Colonic mucosa (tissue), 4 donors: ENCODE measurements around the gene TIGD7. TPM values are rescaled to one million over a fixed set of nuclear protein-coding genes. Genes with fewer than 3 reads are reported as not detected.

Experiments used
- DNase-seq: peaks from one replicate; pipeline ENCODE4 v3.0.0-alpha.2; 2020
- H3K27ac ChIP-seq: fragments of 200-600 bp; one replicate; pipeline ENCODE4 v1.8.0; 2021
- H3K27me3 ChIP-seq: fragments of 200-600 bp; one replicate; pipeline ENCODE4 v1.8.0; 2021
- H3K36me3 ChIP-seq: fragments of 200-600 bp; one replicate; pipeline ENCODE4 v1.8.0; 2021
- H3K4me1 ChIP-seq: fragments of 200-600 bp; one replicate; pipeline ENCODE4 v1.8.0; 2021; ENCODE audit warnings: mild to moderate bottlenecking
- H3K4me3 ChIP-seq: fragments of 200-600 bp; one replicate; pipeline ENCODE4 v1.8.0; 2021
- H3K9ac ChIP-seq, 2 donors: one replicate each; pipeline ENCODE4 v1.7.0; 2013; ENCODE audit warnings: control low read depth in 2 of 2, low read depth in 2 of 2, low read length in 2 of 2
- H3K9me3 ChIP-seq: fragments of 200-600 bp; one replicate; pipeline ENCODE4 v1.8.0; 2021
- intact Hi-C: fragments of 100-400 bp; cut with DNase I; formaldehyde crosslinking; loops from one replicate; pipeline ENCODE4 v1.14.1; 2022
- total RNA-seq, 2 donors: library from RNA; stranded (reverse); fragmentation: NEBNext Ultra II Directional in 1 of 2; extraction: Animal tissue kit (Norgen Biotek cat#: 25700) in 1 of 2; gene quantifications; one replicate each; pipeline ENCODE4 v1.2.1, GENCODE V29; 2021
- TF ChIP-seq, protein P1 (sequence below): fragments of 200-600 bp; IDR thresholded peaks from one replicate; pipeline ENCODE4 v1.8.0; 2022; ENCODE audit warnings: antibody characterized with exemption, mild to moderate bottlenecking
- donor health status: healthy.
- donor health status: DM: no; HTN: no; CAD: no.
- donor health status: DM: no; HTN: no; CAD: no.

Gene TIGD7
- total RNA-seq, 2 donors from 2014 or later, result 2.1 to 3.1 TPM

DNA sequence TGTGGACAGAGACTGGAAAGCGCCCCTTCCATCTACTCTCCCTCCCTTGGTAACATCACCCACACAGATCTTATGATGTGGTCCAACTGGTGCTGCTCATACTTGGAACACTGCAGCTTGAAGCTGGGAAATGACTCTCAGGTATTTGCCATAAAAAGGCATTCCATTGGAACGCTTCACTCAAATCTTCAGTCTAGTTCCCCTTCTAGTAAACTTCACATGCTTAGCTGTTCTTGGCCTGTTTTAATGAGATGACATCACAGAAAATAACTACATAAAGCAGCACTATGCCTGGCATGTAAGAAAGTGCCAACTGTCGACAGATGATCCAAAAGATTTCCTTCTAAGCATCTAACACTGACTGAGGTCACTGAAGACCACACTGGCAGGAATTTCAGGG is 12.6 kb downstream of the TIGD7 start:
- no peak for DNase-seq
- intact Hi-C loops, result no loop called here
- no peaks in the 10 kb centered on the region for H3K27me3 ChIP-seq
- H3K27ac ChIP-seq, result no peak overlapping the region
- H3K9me3 ChIP-seq, result peaks cover 26% of the 10 kb centered on the region
- TF ChIP-seq, protein P1, sequence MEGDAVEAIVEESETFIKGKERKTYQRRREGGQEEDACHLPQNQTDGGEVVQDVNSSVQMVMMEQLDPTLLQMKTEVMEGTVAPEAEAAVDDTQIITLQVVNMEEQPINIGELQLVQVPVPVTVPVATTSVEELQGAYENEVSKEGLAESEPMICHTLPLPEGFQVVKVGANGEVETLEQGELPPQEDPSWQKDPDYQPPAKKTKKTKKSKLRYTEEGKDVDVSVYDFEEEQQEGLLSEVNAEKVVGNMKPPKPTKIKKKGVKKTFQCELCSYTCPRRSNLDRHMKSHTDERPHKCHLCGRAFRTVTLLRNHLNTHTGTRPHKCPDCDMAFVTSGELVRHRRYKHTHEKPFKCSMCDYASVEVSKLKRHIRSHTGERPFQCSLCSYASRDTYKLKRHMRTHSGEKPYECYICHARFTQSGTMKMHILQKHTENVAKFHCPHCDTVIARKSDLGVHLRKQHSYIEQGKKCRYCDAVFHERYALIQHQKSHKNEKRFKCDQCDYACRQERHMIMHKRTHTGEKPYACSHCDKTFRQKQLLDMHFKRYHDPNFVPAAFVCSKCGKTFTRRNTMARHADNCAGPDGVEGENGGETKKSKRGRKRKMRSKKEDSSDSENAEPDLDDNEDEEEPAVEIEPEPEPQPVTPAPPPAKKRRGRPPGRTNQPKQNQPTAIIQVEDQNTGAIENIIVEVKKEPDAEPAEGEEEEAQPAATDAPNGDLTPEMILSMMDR, result no peak
- H3K36me3 ChIP-seq, result peaks cover 33% of the 10 kb centered on the region
- H3K9ac ChIP-seq, result no peak overlapping the region
- no peaks in the 10 kb centered on the region for H3K4me1 ChIP-seq
- no peak overlapping the region for H3K4me3 ChIP-seq

DNA sequence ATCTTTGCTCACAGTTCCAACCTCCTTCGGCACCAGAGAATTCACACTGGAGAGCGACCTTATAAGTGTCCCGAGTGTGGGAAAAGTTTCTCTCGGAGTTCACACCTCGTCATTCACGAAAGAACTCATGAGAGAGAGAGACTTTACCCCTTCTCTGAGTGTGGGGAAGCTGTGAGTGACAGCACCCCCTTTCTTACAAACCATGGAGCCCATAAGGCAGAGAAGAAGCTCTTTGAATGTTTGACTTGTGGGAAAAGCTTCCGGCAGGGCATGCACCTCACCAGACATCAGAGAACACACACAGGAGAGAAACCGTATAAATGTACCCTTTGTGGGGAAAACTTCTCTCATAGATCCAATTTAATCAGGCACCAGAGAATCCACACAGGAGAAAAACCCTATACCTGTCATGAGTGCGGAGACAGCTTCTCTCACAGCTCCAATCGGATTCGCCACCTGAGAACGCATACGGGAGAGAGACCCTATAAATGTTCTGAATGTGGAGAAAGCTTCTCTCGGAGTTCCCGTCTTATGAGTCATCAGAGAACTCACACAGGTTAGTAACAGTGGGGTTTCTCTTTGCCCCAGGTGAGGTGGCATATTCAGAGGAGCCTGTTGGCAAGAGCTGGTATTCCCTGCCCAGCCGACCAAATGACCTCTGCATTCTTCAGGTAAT is 15.1 kb downstream of the TIGD7 start:
- TF ChIP-seq, protein P1, result no peak
- H3K9me3 ChIP-seq, result peaks cover 26% of the 10 kb centered on the region
- H3K9ac ChIP-seq, result no peak overlapping the region
- DNase-seq, result no peak
- no peaks in the 10 kb centered on the region for H3K27me3 ChIP-seq
- intact Hi-C loops, result loop anchor here (10.0 kb wide), 1 partner anchor 215 kb away; the partner anchor contains the start of gene CLUAP1
- peaks cover 33% of the 10 kb centered on the region for H3K36me3 ChIP-seq
- H3K4me3 ChIP-seq, result no peak overlapping the region
- H3K27ac ChIP-seq, result no peak overlapping the region
- H3K4me1 ChIP-seq, result peaks cover under 1% of the 10 kb centered on the region

DNA sequence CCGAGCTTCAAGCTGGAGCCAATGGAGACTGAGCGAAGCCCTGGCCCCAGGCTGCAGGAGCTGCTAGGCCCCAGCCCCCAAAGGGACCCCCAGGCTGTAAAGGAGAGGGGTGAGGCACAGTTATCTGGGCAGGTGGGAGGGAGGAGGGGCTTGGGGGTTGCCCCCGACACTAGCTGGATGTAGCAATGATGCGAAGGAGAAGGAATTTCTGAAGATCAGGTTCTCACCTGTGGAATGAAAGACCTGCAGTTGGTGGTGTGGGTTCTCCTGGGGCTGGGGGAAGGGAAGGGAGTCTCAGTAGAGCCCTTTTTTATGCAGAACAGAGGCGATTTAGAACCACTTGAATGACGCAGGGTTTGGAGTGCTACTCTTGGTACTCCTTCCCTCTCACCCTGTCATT is 20.1 kb downstream of the TIGD7 start:
- TF ChIP-seq, protein P1, result no peak
- DNase-seq, result no peak
- intact Hi-C loops, result loop anchor here (10.0 kb wide), 1 partner anchor 220 kb away; the partner anchor contains the start of gene CLUAP1
- H3K4me3 ChIP-seq, result no peak overlapping the region
- peaks cover 16% of the 10 kb centered on the region for H3K9me3 ChIP-seq
- no peaks in the 10 kb centered on the region for H3K27me3 ChIP-seq
- H3K9ac ChIP-seq, result no peak overlapping the region
- peaks cover 15% of the 10 kb centered on the region for H3K4me1 ChIP-seq
- no peak overlapping the region for H3K27ac ChIP-seq
- H3K36me3 ChIP-seq, result peaks cover 19% of the 10 kb centered on the region

DNA sequence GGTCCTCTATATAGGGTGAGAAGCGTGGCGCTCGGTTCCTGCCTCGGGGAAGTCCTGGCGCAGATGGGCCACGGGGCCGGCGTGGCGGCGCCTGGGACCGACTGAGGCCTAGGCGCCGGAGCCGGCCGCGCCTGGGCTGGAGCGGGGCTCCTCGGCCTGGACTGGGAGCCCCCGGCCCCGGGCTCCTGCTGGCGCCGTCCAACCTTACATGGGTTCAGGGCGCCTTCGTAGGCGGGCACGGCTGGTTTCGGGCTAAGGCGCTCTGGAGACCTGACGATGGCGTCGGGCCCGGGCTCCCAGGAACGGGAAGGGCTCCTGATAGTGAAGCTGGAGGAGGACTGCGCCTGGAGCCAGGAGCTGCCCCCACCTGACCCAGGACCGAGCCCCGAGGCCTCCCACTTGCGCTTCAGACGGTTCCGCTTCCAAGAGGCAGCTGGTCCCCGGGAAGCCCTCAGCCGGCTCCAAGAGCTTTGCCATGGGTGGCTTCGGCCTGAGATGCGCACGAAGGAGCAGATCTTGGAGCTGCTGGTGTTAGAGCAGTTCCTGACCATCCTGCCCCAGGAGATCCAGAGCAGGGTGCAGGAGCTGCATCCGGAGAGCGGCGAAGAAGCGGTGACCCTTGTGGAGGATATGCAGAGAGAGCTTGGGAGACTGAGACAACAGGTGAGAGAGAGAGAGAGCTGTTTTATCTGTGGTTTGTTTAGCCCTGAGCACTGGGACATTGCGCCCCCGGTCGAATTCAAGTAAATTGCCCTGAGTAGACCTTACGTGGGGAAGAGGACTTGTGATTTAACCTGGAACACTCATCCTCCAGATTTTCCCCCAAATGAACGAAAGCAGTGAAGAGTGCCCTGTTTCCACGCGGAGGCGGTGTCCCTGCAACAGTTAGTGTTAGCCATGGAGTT is 21.4 kb downstream of the TIGD7 start:
- Histone ChIP-seq H3K4me1 (peaks cover 15% of the 10 kb centered on the region), H3K9ac (peak overlapping the region; percentile 89 to 96), H3K4me3 (peak overlapping the region; percentile 84), H3K27me3 (no peaks in the 10 kb centered on the region), H3K27ac (peak overlapping the region; percentile 96), H3K9me3 (peaks cover 5% of the 10 kb centered on the region), H3K36me3 (peaks cover 5% of the 10 kb centered on the region)
- no peak for DNase-seq
- intact Hi-C loops, result loop anchor here (10.0 kb wide), 1 partner anchor 221 kb away; the partner anchor contains the start of gene CLUAP1
- TF ChIP-seq, protein P1, result no peak

DNA sequence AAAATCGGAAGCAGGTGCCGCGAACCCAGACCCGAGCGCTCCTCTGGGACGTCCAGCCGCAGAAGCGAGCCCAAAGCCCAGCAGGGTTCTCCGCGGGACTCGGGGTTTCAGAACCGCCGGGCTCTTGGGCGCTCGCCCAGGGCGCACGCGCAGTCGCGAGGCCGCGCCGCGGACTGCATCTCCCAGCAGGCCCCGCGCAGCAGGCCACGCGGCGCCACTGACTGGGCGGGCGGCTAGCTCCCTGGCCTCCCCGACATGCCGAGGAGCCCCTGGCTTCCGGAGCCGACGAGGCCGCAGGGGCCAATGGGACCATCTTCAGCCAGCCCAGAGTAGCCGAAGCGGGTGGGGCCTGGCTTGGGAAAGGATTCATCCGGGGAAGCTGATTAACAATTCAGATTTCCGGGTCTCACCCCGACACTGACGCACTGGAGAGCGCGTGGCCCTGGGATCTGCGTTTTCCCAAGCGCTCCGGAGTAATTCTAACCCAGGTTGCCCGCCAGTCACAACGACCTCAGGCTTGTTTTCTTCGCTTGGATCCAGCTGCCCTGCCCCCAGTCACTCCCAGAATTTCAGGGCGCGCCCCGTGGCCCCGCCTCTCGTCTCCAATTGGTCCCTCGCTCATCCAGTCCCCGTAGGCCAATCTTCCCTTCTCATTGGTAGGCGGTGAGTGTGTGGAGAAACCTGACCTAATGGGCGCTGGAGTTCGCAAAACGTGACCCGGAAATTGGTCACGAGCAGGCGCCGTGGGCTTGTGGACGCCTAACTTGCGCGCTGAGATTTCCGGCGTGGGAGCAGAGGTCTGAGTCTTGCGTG is 22.3 kb downstream of the TIGD7 start, which contains the start of gene ZNF263:
TSS of gene ZNF263 (plus strand) at position 762 of the 813 bp plus-strand sequence. CDS start 328 bp downstream, outside the sequence.
- H3K4me1 ChIP-seq, result peaks cover 15% of the 10 kb centered on the region
- H3K9me3 ChIP-seq, result no peaks in the 10 kb centered on the region
- H3K27me3 ChIP-seq, result no peaks in the 10 kb centered on the region
- H3K9ac ChIP-seq, result peak within 1 kb of the TSS; percentile 89 to 96
- H3K27ac ChIP-seq, result peak within 1 kb of the TSS; percentile 96
- intact Hi-C loops, result loop anchor here (10.0 kb wide), 1 partner anchor 222 kb away; the partner anchor contains the start of gene CLUAP1
- H3K4me3 ChIP-seq, result peak within 1 kb of the TSS; percentile 84
- no peaks in the 10 kb centered on the region for H3K36me3 ChIP-seq
- TF ChIP-seq, protein P1, result no peak
- DNase-seq, result peak; percentile 99
